Bone marrow (tissue), 2 donors: Measurements from ENCODE around the gene IPO13.

Experiments
- DNase-seq, 2 donors: peaks; one replicate each; lab custom pipeline; 2025; lab: John Stamatoyannopoulos, UW

IPO13 gene

DNA sequence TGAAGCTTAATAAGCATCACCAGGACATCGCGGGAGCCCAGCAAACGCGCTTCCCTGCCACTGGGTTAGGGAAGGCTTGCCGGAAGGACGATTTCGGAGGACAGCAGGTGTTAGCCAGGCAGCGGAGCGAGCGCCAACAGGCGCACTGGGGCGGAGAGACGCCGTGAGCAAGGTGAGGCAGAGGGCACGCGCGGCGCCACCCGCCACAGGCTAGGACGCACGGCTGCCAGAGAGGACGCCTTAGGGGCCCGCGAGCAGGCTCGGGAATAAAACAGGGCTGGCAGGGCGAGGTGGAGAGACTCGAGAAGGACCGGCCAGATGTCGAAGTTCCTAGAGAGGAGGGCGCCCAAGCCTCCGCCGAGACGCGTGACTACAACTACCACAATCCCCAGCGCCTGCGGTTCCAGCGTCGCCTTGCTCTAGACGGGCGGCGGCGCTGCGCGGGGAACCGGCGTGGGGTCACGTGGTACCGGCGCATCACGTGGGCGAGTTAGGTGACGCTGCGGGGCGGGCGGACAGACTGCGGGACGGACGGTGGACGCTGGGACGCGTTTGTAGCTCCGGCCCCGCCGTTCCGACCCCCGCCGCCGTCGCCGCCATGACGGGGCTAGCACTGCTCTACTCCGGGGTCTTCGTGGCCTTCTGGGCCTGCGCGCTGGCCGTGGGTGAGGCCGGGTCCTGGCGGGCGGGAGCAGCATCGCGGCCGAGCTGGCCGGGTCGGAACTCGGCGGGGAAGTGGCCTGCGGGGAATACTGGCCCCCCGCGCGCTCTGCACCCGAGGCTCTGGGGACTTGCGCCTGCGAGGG, 27.9 kb downstream of the IPO13 start, which contains the start of gene ATP6V0B:
Gene ATP6V0B (plus strand): TSS at position 518 of the 806 bp plus-strand sequence. CDS start 81 bp downstream, at position 599.
- peak; percentile 86 to 91 for DNase-seq

DNA sequence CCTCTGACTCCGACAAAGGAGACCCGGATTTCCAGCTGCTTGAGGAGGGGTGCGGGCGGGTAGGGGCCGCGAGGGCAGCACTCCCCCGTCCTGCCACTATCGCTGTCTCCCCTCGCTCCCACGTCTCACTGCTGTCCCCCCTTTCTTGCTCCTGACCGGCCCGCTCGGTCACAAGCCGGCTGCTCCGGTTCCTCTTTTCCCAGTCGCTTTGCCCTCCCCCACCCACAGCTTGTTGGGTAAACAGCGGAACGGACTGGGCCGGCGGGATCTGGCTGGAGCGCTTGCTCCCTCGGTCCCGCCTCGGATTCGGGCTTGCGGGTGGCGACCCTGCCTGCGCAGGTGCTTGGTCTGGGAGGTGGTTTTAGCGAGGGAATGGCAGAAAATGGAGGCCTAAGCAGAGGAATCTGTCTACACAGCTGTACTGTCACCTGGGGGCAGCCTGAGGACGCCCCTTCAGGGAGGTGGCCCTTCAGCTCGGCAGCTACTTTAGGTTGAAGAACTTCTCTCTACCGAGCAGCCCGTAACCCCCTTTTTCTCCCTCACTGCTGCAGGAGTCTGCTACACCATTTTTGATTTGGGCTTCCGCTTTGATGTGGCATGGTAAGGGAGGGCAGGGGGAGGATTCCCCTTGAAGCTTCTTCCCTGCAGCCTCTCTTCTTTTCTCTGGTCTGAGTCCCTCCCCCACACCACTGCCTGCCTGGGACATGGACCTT, 28.7 kb downstream of the IPO13 start:
- DNase-seq = peak; percentile 47 to 71

DNA sequence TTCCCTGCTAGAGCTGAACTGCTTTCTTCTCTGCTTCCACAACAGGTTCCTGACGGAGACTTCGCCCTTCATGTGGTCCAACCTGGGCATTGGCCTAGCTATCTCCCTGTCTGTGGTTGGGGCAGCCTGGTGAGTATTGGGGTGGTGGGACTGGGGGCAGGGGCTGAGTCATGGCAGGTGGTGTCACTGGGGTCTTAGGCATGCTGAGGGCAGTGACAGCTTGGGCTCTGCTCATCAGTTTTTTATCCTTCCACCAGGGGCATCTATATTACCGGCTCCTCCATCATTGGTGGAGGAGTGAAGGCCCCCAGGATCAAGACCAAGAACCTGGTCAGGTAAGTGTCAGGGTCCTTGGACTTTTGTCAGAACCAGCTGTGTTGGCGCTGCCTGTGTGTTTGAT, 29.3 kb downstream of the IPO13 start:
- DNase-seq = no peak

DNA sequence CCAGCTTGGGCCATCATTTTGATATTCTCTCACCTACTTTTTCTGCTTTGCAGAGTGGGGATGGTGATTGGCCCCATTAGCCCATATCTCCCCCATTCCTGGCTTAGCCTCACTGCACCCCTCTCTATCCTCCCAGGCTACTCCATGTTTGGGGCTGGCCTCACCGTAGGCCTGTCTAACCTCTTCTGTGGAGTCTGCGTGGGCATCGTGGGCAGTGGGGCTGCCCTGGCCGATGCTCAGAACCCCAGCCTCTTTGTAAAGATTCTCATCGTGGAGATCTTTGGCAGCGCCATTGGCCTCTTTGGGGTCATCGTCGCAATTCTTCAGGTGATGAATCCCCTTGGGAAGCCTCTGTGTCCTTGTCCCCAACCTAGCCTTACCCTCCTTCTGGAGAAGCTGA, 30.1 kb downstream of the IPO13 start:
- DNase-seq = no peak

DNA sequence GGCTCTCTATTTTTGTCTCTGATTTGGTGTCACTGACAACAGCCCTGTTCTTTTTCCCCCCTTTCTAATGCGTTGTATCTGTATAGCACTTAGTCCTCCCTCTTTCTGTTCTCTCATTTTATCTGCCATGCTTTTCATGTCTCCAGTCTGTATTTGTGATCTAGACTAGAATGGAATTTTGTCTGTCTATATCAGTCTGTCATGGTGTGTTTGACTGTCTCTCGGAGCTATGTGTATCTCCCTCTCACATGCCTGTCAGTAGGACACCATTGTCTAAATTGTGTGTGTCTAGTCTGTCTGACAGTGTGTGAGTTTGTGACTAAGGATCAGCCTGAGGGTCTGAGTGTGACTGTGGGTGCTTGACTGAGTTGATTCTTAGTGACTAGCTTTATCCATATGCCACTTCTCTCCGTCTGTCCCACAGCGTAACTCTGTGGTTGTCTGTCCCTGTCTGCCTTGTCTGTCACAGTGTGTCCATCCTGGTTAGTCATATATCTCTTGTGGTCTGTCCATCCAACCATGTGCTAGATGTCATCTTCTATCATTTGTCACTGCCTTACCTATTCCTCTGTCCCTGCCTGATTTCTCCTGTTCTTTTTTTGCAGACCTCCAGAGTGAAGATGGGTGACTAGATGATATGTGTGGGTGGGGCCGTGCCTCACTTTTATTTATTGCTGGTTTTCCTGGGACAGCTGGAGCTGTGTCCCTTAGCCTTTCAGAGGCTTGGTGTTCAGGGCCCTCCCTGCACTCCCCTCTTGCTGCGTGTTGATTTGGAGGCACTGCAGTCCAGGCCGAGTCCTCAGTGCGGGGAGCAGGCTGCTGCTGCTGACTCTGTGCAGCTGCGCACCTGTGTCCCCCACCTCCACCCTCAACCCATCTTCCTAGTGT, 30.9 kb downstream of the IPO13 start:
- DNase-seq = no peak

DNA sequence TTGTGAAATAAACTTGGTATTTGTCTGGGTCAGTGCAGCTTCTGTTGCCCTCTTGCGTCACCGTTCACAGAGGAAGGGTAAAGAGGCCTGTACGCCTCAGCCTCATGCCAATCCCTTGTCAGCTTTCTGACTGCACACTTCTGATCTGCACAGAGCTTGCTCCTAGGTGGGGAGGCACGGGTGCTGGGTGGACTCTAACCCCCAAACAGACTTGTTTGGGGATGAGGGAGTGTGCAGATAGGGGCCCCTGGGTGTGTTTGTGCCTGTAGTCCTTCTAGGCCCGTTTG, 31.5 kb downstream of the IPO13 start:
- no peak for DNase-seq

DNA sequence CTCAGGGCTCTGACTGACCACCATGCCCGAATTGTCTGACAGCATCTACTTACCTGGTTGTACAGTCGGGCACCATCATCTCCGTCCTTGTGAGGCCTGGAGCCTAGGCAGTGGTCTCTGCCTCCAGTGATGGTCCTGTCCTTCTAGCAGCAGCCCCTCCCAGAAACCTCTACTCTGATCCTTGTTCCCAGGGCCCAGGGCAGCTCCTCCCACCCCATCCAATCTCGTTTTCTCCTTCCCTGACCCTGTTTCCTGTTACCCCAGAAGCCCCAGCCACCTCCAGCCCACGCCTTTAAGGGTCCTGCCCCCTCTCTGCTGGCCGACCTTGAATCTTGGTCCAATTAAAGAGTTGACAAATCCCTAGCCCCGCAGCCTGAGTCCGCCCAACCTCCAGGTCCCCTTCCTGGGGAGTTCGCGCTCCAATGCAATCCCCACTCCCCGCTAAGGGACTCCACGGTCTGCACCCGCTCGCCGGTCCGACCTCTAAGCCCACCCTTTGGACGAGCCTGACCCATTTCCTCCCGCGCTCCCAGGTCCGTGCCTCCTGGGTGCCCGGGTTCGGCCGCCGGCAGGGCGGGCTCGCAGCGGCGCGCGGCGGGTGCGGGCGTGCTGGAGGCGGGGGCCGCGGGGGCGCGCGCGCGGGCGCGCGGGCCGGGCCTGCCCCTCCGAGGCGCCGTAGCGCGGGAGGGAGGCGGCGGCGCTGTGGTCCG, 32.0 kb downstream of the IPO13 start, which contains the start of gene B4GALT2:
Gene B4GALT2 (plus strand): TSS at position 660 of the 710 bp plus-strand sequence. CDS start 1,951 bp downstream, outside the sequence.
- DNase-seq = no peak

DNA sequence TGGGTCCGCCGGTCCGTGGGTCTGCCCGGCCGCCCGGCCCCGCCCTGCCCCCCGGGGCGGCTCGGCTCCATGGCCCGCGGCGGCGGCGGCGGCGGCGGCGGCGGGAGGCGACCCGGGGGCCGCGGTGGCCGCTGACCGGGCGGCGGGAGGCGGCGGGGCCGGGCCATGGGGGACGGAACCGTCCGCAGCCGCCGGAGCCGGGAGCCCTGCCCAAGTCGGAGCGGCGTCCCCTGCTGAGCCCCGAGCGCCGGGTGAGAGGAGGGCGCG, 32.4 kb downstream of the IPO13 start:
- no peak for DNase-seq

DNA sequence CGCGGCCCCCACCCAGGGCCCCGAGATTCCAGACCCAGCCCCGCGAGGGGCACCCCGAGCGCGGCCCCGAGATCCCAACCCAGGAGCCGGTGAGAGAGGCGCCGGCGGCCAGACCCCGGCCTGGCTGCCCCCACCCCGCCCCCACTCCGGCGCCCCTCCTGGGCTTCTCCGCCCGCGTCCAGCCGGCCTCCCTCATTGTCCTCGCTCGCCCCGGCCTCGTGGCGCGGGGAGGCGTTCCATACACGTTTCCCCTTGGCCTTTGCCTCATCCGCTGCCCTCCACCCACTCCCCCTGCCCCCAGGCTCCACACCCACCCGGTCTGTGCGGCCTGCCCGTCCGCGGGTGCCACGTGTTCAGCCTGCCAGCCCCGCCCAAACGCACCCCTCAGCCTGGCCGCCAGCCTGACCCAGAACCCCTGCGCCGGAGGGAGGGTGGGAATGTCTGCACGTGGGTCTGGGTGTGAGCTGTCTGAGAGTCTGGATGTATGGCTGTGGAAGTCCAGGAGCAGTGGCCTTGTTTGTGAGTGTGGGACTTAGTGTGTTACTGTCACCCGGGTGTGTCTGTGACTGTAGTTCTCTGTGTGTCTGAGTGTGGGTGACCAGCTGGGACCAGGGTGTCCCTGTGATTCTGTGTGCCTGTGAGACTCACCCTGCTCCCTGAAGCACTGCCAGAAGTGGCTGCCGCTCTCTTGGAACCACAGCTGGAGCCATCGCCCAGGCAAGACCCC, 32.9 kb downstream of the IPO13 start:
- DNase-seq = no peak

DNA sequence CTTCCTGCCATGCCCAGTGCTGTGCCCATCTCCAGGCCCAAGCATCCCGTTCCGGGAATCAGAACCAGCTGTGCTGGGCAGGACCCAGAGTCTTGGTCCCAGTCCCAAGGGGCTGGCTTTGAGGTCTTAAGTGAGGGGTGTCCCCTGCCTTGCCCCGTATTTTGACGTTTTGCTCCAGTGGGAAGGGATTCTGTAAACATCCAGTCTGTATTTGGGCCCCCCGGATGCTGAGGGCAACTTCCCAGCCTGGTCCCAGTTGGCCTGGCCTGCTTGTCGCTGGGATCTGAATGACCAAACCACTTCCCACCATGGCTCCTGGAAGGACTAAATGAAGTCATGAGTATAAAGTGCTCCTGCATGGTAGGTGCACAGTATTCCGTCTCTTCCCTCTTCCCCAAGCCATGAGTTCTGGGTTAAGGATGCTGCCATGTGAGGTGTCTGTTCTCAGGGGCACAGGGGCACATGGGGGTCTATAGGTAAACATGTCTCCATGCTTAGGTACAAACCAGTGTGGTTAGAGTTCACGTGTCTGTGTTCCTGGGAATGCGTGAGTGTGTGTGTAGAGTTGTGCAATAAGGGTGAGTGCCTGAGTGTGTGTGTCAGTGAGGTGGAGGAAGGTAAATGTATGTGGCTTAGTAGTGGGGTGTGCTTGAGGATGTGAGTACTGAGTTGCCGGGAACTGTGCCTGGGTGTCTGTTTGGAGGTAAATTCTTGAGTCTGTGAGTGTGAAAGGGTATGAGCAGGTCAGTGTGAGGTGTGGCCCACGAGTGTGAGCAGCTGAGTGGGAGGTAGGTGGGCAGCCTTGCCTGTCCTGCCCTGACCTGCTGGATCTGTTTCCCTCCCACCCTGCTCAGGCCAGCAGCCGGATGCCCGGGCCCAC, 33.7 kb downstream of the IPO13 start:
- no peak for DNase-seq

DNA sequence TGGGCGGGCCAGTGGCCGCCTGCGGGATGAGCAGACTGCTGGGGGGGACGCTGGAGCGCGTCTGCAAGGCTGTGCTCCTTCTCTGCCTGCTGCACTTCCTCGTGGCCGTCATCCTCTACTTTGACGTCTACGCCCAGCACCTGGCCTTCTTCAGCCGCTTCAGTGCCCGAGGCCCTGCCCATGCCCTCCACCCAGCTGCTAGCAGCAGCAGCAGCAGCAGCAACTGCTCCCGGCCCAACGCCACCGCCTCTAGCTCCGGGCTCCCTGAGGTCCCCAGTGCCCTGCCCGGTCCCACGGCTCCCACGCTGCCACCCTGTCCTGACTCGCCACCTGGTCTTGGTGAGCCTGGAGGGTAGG, 34.4 kb downstream of the IPO13 start:
- no peak for DNase-seq

DNA sequence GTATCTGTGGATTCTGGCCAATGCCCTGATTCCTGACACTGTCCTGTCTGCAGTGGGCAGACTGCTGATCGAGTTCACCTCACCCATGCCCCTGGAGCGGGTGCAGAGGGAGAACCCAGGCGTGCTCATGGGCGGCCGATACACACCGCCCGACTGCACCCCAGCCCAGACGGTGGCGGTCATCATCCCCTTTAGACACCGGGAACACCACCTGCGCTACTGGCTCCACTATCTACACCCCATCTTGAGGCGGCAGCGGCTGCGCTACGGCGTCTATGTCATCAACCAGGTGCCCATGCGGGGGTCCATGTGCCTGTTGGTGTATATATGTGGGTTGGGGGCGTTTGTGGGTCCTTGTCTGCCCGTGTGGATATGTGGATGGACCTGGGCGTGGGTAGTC, 34.9 kb downstream of the IPO13 start:
- no peak for DNase-seq

DNA sequence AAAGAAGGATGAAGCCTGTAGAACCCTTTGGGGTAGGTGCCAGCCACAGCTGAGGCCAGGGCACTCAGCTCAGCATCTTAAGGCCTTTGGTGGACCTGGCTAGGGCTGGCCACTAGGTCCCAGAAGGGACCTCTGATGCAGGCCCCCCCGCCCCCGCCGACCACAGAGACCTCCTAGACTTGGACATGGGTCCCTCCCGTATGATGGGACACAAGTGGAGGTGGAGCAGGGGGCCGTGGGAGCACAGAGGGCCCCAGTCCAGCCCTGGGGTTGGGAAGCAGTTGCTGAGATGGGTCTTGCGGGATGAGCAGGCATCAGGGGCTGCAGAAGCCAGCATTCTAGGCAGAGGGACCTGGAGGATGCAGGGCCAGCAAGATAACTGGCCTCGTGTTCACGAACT, 35.5 kb downstream of the IPO13 start:
- no peak for DNase-seq

DNA sequence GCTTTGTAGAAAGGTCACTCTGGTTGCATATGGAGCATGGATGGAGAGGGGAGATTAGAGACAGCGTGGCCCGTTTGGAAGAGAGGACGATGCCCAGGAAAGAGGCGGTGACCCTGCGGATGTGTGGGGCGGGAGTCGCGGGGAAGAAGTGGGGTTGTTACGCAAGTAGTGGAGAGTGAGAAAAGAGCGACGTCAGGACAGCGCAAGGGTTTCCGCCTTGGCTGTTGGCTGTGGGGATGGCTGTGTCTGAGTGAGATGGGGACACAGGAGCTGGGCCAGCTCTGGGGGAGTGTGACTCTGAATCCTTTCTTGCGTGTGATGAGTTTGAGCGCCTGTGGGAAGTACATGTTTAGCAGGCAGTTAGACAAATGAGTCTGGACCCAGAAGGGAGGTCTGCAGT, 36.1 kb downstream of the IPO13 start:
- DNase-seq = no peak

DNA sequence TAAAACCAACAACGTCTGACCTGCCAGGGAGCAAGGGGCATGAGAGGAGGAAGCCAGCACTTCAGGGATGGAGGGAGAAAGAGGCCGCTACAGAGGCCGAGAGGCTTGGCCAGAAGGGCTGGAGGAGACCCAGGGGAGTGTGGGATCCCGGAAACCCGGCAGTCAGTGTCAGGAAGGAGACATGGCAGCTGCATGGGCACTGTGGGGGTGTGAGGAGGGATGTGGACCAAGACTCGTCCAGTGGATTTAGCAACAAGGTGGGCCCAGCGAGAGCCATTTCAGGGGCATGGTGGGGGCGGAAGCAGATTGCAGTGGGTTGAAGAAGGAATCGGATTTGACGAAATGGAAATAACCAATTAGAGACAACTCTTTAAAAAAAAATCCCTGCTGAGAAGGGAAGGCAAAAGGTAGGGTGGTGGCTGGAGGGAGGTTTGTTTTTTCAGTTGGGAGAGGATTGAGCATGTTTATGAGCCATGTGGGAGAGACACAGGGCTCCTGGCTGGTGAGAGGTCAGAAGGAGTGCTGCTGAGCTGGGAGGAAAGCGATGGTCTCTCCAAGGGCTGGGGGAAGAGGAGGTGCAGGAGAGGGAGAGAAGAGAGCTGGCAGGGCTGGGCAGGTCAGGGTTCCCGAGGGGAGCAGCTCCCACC, 36.6 kb downstream of the IPO13 start:
- DNase-seq = no peak

DNA sequence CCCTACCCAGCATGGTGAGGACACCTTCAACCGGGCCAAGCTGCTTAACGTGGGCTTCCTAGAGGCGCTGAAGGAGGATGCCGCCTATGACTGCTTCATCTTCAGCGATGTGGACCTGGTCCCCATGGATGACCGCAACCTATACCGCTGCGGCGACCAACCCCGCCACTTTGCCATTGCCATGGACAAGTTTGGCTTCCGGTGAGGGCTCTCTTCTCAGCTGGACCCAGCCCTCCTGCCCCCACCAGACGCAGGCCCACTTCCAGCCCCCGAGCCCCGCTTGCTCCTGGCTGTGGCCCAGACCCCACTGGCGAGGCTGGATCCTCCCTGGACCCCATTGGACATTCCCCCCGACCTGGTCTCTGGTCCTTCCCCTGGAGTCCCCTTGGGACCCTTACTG, 38.1 kb downstream of the IPO13 start:
- no peak for DNase-seq

DNA sequence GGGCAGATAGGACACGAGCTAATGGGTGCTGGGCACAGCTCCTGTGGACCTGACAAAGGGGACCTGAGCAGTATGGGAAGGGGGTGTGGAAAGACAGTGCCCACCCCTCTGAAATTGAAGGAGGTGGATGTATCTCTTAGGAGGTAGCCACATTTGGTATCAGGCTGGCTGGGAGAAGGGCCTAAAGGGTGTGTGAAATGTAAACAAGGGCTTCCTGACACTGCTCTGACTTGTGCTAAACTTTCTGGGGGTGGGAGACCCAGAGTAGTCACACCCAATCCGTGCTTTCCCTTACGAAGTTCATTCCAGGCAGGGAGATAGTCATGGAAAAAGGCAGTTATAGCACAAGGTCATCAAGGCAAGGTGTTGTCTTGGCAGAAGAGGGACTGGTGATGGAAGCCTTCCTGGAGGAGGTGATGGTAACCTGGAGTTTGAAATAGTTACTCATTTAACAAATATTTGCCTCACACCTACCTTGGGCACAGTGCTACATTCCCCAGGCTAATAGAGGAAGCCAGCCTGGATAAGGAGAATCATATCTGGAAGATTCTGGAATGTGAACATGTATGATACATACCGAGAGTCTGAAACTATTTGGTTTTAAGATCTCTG, 39.3 kb downstream of the IPO13 start:
- DNase-seq = no peak

DNA sequence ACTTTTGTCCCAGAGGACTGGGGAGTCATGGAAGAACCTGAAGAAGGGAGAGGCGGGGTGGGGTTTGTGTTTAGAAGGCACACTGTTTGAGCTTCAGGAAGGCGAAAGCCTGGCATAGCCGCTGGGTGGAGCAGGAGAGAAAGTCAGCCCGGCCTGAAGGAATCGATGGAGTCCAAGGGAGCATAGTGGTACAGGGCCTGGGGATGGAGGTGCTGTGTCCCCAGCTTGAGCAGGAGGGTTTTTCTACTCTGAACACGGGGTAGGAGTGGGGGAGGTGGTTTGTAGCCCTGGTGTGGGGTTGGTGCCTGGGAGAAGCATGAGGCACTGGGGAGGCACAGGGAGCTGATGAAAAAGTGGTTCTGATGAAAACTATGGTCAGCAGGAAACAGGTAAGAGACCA, 40.0 kb downstream of the IPO13 start:
- DNase-seq = no peak

DNA sequence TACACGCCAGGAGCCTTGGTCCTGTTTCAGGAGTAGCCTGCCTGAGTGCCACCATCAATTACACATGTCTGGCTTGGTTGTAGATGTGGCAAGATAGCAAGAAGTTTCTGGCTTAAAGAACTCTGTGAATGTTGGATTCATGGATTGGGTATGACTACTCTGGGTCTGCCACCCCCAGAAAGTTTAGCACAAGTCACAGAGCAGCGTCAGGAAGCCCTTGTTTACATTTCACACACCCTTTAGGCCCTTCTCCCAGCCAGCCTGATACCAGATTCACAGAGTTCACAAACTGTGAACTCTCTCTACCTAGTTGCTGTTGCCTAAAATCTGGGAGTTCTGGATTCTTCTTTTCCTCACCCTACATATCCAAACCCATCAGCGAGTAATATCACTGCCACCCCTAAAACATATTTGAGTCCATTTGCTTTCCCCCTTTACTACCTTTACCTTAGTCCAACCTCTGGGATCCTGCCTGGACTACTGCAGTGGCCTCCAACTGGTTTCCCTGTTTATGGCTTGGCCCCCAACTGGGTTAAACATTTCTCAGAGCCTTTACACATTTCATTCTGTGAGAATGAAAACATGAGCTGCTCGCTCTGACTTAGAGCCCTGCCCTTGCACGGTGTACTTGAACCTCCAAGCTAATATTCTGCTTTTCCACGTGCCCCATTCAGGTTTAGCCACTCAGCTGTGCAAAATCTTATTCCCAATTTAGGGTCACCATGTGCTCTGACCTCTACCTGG, 40.6 kb downstream of the IPO13 start:
- DNase-seq = no peak
